Measurements from ENCODE around the gene VPS35.

DNA sequence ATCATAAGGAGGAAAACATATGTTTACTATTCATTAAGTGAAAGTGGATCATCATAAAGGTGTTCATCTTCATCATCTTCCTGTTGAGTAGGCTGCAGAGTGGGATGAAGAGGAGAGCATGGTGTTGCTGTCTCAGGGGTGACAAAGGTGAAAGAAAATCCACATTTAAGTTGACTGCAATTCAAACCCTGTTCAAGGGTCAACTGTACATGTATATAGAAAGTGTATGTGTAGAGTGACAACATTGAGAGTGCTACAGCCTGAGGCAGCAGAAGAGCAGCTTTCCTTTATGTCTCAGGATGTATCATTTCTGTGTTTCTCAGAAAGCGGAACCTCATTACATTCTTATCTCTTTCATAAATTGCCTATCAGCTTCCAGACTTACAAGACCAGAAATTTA is 17.7 kb upstream of the VPS35 start:
- TF ChIP-seq HCFC1 (IDR thresholded peaks at IDR 0.05; ENCODE audit: low read length) (no peak), TCF3 (IDR thresholded peaks at IDR 0.05; ENCODE audit: borderline replicate concordance, insufficient read depth, low read depth, low read length) (no peak), EZH2 (IDR thresholded peaks at IDR 0.05; ENCODE audit: borderline replicate concordance, control insufficient read depth, low read depth, low read length) (no peak), HDAC2 (IDR thresholded peaks at IDR 0.05) (no peak), DPF2 (IDR thresholded peaks at IDR 0.05) (no peak), REST (IDR thresholded peaks at IDR 0.05; ENCODE audit: low read depth, low read length) (no peak), KDM1A (IDR thresholded peaks at IDR 0.05; ENCODE audit: borderline replicate concordance) (no peak), SMAD5 (IDR thresholded peaks at IDR 0.05; ENCODE audit: low read depth) (no peak), SREBF2 (IDR thresholded peaks at IDR 0.05; ENCODE audit: low read length) (no peak), TCF12 (IDR thresholded peaks at IDR 0.05; ENCODE audit: low read depth, low read length) (no peak), SP1 (IDR thresholded peaks at IDR 0.05; ENCODE audit: low read depth, low read length) (no peak)
- TF ChIP-seq, protein P1, sequence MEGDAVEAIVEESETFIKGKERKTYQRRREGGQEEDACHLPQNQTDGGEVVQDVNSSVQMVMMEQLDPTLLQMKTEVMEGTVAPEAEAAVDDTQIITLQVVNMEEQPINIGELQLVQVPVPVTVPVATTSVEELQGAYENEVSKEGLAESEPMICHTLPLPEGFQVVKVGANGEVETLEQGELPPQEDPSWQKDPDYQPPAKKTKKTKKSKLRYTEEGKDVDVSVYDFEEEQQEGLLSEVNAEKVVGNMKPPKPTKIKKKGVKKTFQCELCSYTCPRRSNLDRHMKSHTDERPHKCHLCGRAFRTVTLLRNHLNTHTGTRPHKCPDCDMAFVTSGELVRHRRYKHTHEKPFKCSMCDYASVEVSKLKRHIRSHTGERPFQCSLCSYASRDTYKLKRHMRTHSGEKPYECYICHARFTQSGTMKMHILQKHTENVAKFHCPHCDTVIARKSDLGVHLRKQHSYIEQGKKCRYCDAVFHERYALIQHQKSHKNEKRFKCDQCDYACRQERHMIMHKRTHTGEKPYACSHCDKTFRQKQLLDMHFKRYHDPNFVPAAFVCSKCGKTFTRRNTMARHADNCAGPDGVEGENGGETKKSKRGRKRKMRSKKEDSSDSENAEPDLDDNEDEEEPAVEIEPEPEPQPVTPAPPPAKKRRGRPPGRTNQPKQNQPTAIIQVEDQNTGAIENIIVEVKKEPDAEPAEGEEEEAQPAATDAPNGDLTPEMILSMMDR (IDR thresholded peaks at IDR 0.05 in 2 of 3, conservative IDR thresholded peaks at IDR 0.05 in 1 of 3; ENCODE audit: control insufficient read depth in 2 of 3, extremely low read depth in 1 of 3, insufficient read depth in 1 of 3, low read depth in 3 of 3, low read length in 3 of 3) = no peak

Data from GM12878 (cell line).